GM21528 (cell line): ENCODE data around the gene COIL.
A peak's percentile ranks its signal among the peaks of the same experiment; 100 is the strongest.

Experiments
- ATAC-seq: cut with Tn5 transposase; IDR thresholded peaks from one replicate; pipeline ENCODE4 v1.9.1; 2021; ENCODE audit warnings: mild to moderate bottlenecking, moderate library complexity; ENCODE audit not compliant: unreplicated experiment, low FRiP score

Gene COIL

DNA sequence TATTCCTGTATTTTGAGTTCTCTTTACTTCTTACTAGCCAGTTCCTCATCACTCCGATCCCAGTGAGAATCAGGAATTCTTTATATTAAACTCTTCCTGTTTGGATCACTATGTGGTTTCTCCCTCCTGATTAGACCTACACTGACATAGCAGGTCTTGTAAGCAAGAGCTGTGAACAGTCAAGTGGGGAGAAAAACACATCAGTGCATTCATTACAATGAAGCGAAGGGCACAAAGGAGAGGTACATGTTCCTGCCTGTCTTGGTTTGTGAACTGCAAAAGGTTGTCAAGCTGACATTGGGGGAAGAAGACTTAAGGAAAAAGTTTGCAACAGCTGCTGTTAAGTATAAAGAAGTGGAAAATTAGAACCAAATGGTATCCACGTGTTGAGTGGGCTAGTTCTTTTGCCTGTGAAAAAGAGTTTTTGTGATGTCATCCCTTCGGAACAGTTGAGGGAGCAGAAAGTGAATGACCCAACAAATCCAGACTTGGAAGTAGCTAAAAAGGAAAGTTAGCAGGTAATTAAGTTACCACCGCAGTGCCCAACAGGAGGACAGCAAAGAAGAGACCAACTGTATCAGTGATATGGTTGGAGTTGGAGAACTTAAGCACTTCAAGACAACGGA lies 24.0 kb downstream of the COIL start:
- ATAC-seq, result no peak

DNA sequence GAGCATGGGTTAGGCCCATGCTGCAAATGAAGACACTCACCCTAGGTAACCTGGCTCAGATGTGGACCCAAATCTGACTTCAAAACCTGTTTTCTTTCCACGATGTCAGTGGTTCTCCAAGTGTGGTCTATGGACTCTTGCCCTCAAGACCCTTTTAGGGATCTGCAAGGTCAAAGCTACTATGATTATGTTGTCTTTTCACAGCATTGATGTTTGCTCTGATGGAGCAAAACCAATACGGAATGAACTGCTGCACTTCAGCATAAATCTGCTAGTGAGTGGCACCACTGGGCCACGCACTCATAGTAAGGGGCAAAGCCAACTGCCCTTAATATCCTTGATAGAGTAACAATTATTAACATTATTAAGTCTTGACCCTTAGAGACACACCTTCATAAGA lies 25.4 kb downstream of the COIL start:
- ATAC-seq, result no peak

- no peak for ATAC-seq
Observed at GRCh38 chr17:56934280-56934679, 26.6 kb downstream of the COIL start.

- no peak for ATAC-seq
Observed at GRCh38 chr17:56933868-56934267, 27.0 kb downstream of the COIL start.

- ATAC-seq, result no peak
Observed at GRCh38 chr17:56933151-56933745, 27.6 kb downstream of the COIL start.

DNA sequence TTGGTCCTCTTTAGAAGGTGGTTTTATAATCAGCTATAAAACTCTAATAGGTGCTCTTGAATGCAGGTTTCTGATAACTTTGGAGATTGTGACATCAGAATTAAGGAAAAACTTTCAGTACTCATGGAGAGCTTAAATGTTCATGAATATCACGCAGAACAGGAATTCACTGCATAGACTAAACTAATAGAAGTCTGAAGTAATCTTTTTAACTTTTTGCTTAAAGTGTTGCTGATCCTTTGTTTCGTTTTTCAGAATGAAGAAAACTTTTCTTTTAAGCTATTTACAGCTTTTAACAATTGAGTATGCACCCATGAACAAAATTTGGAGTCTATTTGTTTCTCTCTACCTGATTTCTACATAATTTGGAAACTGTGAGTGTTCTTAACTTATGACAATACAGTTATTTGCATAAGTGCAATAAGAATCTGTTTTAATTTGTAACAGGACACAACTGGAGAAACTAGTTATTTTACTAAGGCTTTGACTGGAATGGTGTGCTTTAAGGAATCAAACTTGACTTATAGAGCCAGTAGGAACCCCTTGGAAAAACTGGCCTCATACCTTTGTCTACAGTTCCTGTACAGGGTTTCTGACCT lies 30.0 kb downstream of the COIL start:
- no peak for ATAC-seq

GRCh38 chr17:56929362-56929969 lies 31.4 kb downstream of the COIL start:
- no peak for ATAC-seq

- ATAC-seq, result no peak
Observed at GRCh38 chr17:56928586-56928985, 32.3 kb downstream of the COIL start.

DNA sequence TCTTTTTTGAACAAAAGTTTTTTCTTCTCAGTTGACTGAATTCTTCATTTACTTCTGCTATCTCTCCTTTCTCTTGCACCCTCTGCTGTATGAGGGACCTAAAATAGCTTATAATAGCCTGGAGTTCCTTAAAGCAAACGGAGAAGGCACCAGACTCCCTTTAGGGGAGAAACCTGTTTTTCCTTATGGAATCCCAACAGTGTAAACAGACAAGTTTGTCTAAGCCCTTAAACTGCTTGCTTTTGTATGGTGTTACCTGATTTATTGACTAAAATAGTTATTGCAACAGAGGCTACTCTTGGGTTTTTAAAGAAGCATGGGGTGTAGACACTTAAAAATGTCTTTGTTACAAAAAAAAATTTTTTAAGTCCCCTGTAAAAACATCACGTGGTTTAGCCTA lies 34.1 kb downstream of the COIL start:
- no peak for ATAC-seq

DNA sequence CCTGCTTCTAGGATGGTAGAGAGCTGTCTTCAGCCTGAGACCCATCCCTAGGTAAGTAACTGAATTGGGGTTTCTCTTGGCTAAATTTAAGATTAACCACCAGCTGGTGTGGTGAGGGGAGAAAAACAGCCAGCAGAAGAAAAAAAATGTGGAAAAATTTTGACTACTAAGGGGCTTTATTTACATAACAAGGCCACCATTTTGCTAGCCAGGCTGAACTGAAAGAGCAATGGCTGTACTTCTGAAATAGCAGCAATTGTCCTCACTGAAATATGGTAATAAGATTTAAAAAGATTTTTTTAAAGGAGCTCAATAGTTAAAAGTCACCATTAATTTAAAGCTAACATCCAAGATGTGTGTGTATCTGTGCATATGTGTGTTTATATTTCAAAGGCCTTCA lies 34.6 kb downstream of the COIL start:
- ATAC-seq, result no peak

DNA sequence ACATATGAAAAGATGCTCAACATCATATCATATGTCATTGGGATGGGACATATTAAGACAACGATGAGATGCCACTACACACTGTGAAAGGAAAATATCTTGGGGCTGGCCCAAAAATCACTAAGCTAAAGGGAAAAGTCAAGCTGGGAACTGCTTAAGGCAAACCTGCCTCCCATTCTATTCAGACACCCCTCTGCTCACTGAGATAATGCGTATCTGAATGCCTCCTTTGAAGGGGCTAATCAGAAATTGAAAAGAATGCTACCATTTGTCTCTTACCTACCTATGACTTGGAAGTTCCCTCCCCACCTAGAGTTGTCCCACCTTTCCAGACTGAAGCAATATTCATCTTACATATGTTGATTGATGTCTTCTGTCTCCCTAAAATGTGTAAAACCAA lies 35.8 kb downstream of the COIL start:
- no peak for ATAC-seq

- no peak for ATAC-seq
Observed at GRCh38 chr17:56919717-56920116, 41.1 kb downstream of the COIL start.

DNA sequence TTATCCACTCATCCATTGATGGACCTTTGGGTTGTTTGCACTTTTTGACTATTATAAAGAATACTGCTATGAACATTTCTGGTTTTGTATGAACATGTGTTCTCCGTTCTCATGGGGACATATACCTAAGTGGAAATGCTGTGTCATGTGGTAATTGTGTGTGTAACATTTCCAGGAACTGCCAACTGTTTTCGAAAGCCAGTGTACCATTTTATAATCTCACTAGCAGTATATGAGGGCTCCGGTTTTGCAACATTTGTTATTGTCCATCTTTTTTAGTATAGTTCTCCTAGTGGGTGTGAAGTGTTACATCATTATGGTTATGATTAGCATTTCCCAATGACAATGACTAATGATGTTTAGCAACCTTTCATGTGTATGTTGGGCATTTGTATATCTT lies 41.9 kb downstream of the COIL start:
- no peak for ATAC-seq

DNA sequence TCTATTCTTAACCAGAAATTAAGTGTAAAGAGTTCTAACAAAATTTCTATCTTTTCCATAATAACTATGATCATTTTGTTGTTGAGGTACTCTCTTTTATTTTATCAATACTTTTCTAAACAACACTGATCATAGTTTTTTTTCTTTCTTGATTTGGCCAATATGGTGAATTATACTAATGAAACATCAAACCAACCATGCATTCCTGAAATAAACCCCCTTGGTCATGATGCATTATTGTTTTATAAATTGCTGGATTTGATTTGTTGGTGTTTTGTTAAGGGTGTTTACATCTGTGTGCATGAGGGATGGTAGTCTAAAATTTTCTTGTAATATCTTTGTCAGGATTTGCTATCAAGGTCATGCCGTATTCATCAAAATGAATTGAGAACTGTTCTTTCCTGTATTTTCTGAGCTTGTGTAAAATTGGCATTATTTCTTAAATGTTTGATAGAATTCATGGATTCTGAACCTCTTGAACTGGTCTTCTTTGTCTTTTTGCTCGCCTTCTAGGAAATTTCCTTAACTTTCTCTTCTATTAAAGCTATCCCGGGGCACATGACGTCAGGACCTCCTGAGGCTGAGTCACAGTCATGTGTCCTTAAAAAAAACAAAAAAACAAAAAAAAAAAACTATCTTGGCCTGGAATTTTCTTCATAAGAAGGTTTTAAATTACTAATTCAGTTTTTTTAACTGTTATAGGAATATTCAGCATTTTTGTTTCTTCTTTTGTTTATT lies 43.1 kb downstream of the COIL start:
- ATAC-seq, result no peak

DNA sequence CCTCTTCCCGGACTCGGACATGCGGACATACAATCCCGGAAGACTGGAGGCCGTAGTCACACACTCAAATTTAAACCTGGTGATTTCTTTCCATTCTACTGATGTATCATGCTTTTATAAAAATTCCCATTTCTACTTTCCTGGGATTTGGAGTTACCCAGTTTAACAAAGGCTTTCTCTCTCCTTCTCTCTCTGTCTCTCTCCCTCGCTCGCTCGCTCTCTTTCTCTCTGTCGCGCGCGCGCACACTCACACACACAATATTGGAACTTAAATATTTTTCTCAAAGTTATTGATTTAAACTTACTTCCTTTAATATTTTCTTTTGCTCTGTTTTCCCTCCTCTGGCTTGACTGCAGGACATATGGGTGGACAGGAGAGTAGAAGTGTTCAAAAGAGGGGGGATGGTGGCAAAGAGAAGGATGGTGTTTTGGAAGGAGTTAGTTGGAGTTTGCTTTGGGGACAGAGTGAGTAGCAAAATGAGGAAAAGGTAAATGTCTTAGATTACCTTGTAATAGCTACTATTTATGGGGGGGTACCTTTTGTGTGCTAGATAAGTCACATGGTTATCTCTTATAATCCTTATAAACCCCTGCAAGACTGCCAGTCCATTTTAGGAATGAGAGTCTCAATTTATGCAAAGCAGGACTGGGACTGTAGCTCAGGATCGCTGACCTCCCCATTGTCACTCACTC lies 46.1 kb downstream of the COIL start:
- ATAC-seq, result no peak

GRCh38 chr17:56913867-56914580 lies 46.8 kb downstream of the COIL start, which contains the start of gene TRIM25:
TSS of gene TRIM25 (minus strand) at chr17:56914049. CDS start at chr17:56913988, 61 bp downstream.
- ATAC-seq, result peak; percentile 73

DNA sequence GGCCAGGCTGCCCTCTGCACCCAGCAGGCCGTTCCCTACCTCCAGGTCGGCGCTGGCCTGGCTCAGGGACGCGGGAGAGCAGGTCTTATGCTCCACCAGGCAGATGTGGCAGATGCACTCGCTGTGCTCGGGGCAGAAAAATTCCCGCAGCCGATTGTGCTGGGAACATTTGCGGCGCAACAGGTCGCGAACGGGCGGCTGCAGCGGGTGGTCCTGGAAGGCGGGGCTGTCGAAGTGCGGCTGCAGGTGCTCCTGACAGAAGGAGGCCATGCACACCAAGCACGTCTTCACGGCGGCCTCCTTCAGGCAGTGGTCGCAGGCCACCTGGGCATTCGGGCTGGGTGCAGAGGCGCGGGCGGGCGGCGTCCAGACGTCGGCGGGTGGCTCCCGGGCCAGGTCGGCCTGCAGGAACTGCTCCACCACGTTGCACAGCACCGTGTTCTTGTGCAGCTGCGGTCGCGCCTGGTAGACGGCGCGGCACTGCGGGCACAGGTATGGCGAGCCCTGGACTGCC lies 47.4 kb downstream of the COIL start:
- ATAC-seq, result peak; percentile 36

DNA sequence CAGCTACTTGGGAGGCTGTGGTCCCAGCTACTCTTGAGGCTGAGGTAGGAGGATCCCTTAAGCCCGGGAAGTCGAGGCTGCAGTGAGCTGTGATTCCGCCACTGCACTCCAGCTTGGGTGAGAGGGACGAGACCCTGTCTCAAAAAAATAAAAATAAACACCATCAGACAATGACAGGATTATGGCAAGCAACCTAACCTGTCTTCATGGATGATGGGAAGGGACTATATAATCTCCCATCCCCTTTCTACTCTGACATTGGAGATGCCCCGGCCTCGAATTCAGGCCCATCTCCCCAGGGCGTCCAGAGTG lies 47.9 kb downstream of the COIL start:
- no peak for ATAC-seq

DNA sequence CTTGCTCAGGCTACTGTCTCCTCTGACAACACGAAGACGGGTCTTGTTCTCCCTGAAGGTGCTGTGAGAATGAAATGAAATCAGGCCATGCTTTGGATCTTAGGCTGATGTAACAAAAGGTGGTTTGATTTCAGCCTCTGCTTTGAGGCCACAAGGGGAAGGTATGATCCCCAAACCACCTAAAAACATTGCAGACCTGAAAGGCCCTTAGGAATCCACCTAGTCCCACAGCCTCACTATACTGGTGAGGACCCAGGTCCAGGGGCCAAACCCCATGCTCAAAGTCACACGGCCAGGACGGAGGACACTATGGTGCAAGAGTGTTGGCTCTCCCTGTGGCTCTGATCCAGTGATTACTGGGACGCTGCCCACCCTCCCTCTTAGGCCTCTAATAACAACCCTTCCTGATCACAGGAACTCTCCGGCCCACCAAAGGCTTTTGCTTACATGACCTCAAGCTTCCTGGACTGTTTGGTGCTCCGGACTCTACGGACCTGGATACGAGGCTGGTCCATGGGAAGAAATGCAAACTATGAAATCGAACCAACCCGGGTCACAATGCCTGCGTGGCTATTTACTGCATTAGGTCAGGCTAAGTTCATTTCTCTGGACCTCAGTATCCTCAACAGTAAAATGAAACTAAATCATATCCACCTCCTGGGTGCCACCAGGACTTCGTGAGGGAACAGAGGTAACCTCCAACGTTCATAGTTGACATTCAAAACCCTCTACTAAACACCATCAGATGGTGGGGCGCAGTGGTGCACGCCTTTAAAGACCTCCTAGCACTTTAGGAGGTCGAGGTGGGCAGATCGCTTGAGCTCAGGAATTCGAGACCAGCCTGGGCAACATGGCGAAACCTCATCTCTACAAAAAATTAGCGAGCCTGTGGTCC lies 48.5 kb downstream of the COIL start:
- no peak for ATAC-seq
